ENCODE measurements around the gene NEDD4L. TPM values are rescaled to one million over a fixed set of nuclear protein-coding genes. Genes with fewer than 3 reads are reported as not detected.
"Not testable (repeated sequence)": the region's sequence is repeated elsewhere in the genome, so short reads cannot be mapped to it uniquely, and the experiment has no call there.

NEDD4L gene
- total RNA-seq, 4 donors from 2014 or later = 16.2 to 63.0 (median 30.4) TPM

- TF ChIP-seq CTCF (IDR thresholded peaks at IDR 0.05) = no peak
- DNase-seq (ENCODE audit: low spot score) (no peak), ATAC-seq (ENCODE audit: low FRiP score) (no peak)
Measured at GRCh38 chr18:58379443-58379842, 335.4 kb downstream of the NEDD4L start.

- not testable (repeated sequence) for DNase-seq (ENCODE audit: low spot score); ATAC-seq (ENCODE audit: low FRiP score)
Measured at GRCh38 chr18:58380113-58380512, 336.1 kb downstream of the NEDD4L start.

GRCh38 chr18:58381676-58382411 is 337.8 kb downstream of the NEDD4L start:
- no peak for TF ChIP-seq CTCF (IDR thresholded peaks at IDR 0.05)
- DNase-seq (ENCODE audit: low spot score) (no peak), ATAC-seq (ENCODE audit: low FRiP score) (no peak)

GRCh38 chr18:58382446-58382845 is 338.4 kb downstream of the NEDD4L start:
- no peak for TF ChIP-seq CTCF (IDR thresholded peaks at IDR 0.05)
- no peak for DNase-seq (ENCODE audit: low spot score)
- ATAC-seq (ENCODE audit: low FRiP score) = no peak

- no peak for DNase-seq (ENCODE audit: low spot score)
- no peak for TF ChIP-seq CTCF (IDR thresholded peaks at IDR 0.05)
- no peak for ATAC-seq (ENCODE audit: low FRiP score)
Measured at GRCh38 chr18:58385472-58385871, 341.4 kb downstream of the NEDD4L start.

GRCh38 chr18:58386780-58387179 is 342.8 kb downstream of the NEDD4L start:
- DNase-seq (ENCODE audit: low spot score) (no peak), ATAC-seq (ENCODE audit: low FRiP score) (no peak)
- no peak for TF ChIP-seq CTCF (IDR thresholded peaks at IDR 0.05)

- DNase-seq (ENCODE audit: low spot score) (no peak), ATAC-seq (ENCODE audit: low FRiP score) (no peak)
Measured at GRCh38 chr18:58387716-58388115, 343.7 kb downstream of the NEDD4L start.

More at GRCh38 chr18:58387716-58388115, 343.7 kb downstream of the NEDD4L start:
- no peak for TF ChIP-seq CTCF (IDR thresholded peaks at IDR 0.05)
